Effector memory CD8-positive, alpha-beta T cell (primary cell): ENCODE data around the gene NUDT22.
"Not testable (repeated sequence)": the region's sequence is repeated elsewhere in the genome, so short reads cannot be mapped to it uniquely, and the experiment has no call there.

Source experiments
- ATAC-seq: fragments of 150-1000 bp; cut with Tn5 transposase; replicated peaks from 2 replicates; pipeline ENCODE4 v1.10.0; 2021; ENCODE audit warnings: mild to moderate bottlenecking, moderate library complexity
- DNase-seq, 3 experiments: peaks; one replicate each; pipeline ENCODE4 v3.0.0; 2021
- H3K27ac Mint-ChIP-seq, 2 donors: one replicate each; pipeline ENCODE4 v1.8.0; 2022; ENCODE audit warnings: mild to moderate bottlenecking in 2 of 2, mixed read lengths in 2 of 2, moderate library complexity in 2 of 2
- H3K27me3 Mint-ChIP-seq, 2 donors: one replicate each; pipeline ENCODE4 v1.8.0; 2022; ENCODE audit warnings: mixed read lengths in 2 of 2
- H3K36me3 Mint-ChIP-seq: one replicate; pipeline ENCODE4 v1.8.0; 2022; ENCODE audit warnings: mild to moderate bottlenecking, moderate library complexity, mixed read lengths; ENCODE audit not compliant: insufficient read depth
- H3K4me1 Mint-ChIP-seq, 2 donors: one replicate each; pipeline ENCODE4 v1.8.0; 2022; ENCODE audit warnings: low read depth in 2 of 2, mixed read lengths in 2 of 2
- H3K4me3 Mint-ChIP-seq, 2 donors: one replicate each; pipeline ENCODE4 v1.8.0; 2022; ENCODE audit warnings: mild to moderate bottlenecking in 2 of 2, mixed read lengths in 2 of 2, moderate library complexity in 2 of 2
- H3K9me3 Mint-ChIP-seq, 2 donors: one replicate each; pipeline ENCODE4 v1.8.0; 2022; ENCODE audit warnings: mixed read lengths in 2 of 2

The NUDT22 gene

GRCh38 chr11:64245797-64246620, 19.9 kb downstream of the NUDT22 start:
- H3K27ac Mint-ChIP-seq, result peak overlapping the region; percentile 90 to 96
- no peaks in the 10 kb centered on the region for H3K9me3 Mint-ChIP-seq
- ATAC-seq (peak; percentile 5), DNase-seq (peak; percentile 53 to 64 (median 59))
- peak overlapping the region; percentile 87 for H3K4me3 Mint-ChIP-seq
- no peaks in the 10 kb centered on the region for H3K27me3 Mint-ChIP-seq
- peaks cover 27 to 33% of the 10 kb centered on the region in 2 donors for H3K4me1 Mint-ChIP-seq
- peaks cover 18% of the 10 kb centered on the region for H3K36me3 Mint-ChIP-seq

DNA sequence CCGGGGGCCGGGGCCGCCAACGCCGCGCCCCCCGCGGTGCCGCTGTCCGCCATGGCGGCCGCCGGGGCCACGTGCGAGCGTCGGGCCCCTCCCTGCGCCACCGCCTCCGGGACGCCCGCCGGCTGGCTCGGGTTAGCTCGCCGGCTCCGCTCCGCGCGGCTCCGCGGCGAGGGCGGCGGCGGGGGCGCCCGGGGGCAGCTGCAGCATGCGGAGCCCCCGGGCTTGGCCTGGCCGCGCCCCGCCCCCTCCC, 20.5 kb downstream of the NUDT22 start:
- peaks cover 12% of the 10 kb centered on the region for H3K36me3 Mint-ChIP-seq
- H3K9me3 Mint-ChIP-seq, DNase-seq, H3K27me3 Mint-ChIP-seq: not testable (repeated sequence)
- peak overlapping the region; percentile 86 to 89 for H3K4me3 Mint-ChIP-seq
- ATAC-seq, result peak; percentile 11
- H3K4me1 Mint-ChIP-seq, result peaks cover 24 to 33% of the 10 kb centered on the region in 2 donors
- peak overlapping the region; percentile 88 to 90 for H3K27ac Mint-ChIP-seq

DNA sequence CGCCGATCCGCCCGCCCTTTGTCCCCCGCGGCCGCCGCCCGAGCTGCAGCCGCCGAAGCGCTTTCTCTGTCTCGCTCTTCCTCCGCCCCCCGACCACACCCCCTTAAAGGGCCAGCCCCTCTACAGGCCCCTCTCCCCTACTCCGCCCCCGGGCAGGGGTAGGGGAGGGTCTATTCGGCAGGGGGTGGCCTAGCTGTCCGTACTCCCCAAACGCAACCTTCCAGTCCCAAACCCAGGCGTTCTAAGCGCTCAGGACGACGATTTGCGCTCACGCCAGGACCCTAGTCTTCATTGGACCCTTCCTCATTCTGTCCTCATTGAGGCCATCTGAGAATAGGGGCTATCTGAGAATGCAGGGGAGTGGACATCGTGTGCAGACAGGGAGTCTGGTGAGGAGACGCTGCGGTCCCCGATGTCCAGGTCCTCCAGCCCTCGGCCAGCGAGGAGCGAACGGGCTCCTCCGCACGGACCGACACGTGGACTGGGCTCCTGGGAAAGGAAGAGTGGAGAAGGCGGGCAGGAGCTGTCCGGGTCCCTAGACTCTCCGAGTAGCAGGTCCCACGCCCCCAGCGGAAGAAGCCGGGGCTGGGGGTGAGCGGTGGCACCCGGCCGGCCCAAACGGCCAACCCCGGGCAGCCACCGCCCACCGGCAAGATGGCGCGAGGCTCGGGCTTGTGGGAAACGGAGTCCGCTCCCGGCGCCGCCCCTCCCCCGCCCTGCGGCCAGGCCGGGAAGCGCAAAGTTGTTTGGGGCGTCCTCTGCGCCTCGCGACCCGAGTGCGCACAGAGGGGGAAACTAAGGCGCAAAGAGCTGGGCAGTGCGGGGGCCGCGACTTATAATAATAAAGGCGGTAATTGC, 21.0 kb downstream of the NUDT22 start, which contains the start of gene PPP1R14B:
PPP1R14B (minus strand) TSS at position 73 of the 858 bp plus-strand sequence. CDS start 270 bp downstream, outside the sequence.
- peak within 1 kb of the TSS; percentile 87 to 89 for H3K4me3 Mint-ChIP-seq
- H3K27me3 Mint-ChIP-seq, result no peaks in the 10 kb centered on the region

GRCh38 chr11:64247729-64248531, 21.9 kb downstream of the NUDT22 start:
- ATAC-seq (no peak), DNase-seq (no peak)
- Mint-ChIP-seq H3K4me1 (peaks cover 30 to 32% of the 10 kb centered on the region in 2 donors), H3K27me3 (no peaks in the 10 kb centered on the region), H3K27ac (no peak overlapping the region), H3K36me3 (peaks cover 18% of the 10 kb centered on the region), H3K9me3 (no peaks in the 10 kb centered on the region), H3K4me3 (peak overlapping the region; percentile 86 to 89)

More for the DNA sequence above, 21.0 kb downstream of the NUDT22 start, which contains the start of gene PPP1R14B:
- H3K4me1 Mint-ChIP-seq, result peaks cover 28 to 37% of the 10 kb centered on the region in 2 donors
- no peaks in the 10 kb centered on the region for H3K9me3 Mint-ChIP-seq
- peak within 1 kb of the TSS; percentile 90 to 96 for H3K27ac Mint-ChIP-seq
- peak; percentile 64 to 72 (median 68) for DNase-seq
- ATAC-seq, result peak; percentile 57
- H3K36me3 Mint-ChIP-seq, result peaks cover 14% of the 10 kb centered on the region

DNA sequence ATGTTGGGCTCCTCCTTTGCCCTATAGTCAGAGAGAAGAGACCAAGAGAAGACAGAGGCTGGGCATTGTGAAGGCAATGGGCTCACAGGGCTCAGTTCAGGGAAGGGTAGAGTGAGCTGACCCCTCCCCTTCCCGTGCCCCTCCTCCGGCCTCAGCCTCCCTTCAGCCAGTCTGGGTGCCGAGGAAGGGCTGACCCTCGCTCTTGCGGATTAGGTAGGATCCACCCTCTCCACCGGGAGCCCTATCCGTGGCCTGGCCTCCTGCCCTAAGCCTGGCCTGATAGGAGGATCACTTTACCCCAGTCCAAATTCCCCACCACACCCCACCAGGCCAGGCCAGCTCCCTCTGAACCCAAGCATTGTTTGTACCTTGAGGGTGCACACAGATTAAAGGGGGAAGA, 22.5 kb downstream of the NUDT22 start:
- no peaks in the 10 kb centered on the region for H3K9me3 Mint-ChIP-seq
- H3K27ac Mint-ChIP-seq, result no peak overlapping the region
- no peaks in the 10 kb centered on the region for H3K27me3 Mint-ChIP-seq
- H3K36me3 Mint-ChIP-seq, result peaks cover 18% of the 10 kb centered on the region
- H3K4me3 Mint-ChIP-seq, result peak overlapping the region in 1 of 2 donors; percentile 89
- peaks cover 24 to 29% of the 10 kb centered on the region in 2 donors for H3K4me1 Mint-ChIP-seq
- ATAC-seq, result no peak
- DNase-seq, result no peak

DNA sequence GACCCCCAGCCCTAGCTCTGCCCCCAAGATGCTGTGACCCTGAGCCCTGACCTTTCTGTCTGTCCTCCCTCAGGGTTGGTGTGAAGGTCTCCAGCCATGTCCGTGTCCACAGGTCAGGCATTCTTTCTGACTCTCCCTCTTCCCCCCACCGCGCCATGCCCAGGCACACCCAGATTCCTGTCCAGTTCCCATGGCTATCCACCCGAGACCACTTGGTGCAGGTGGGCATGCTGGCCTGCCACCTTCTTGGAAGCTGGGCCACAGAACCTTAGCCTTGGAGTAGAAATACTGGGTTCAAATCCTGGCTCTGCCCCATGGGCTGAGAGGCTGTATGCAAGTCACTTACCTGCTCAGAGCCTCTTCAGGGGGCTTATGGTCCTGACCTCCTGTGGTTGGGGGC, 23.0 kb downstream of the NUDT22 start:
- DNase-seq (no peak), ATAC-seq (no peak)
- Mint-ChIP-seq H3K9me3 (no peaks in the 10 kb centered on the region), H3K4me3 (peak overlapping the region in 1 of 2 donors; percentile 89), H3K27me3 (no peaks in the 10 kb centered on the region), H3K36me3 (peaks cover 18% of the 10 kb centered on the region), H3K27ac (no peak overlapping the region), H3K4me1 (peaks cover 21 to 33% of the 10 kb centered on the region in 2 donors)

GRCh38 chr11:64249563-64250414, 23.7 kb downstream of the NUDT22 start:
- no peak for DNase-seq
- H3K27me3 Mint-ChIP-seq, result no peaks in the 10 kb centered on the region
- H3K36me3 Mint-ChIP-seq, result peaks cover 21% of the 10 kb centered on the region
- ATAC-seq, result no peak
- H3K9me3 Mint-ChIP-seq, result no peaks in the 10 kb centered on the region
- H3K4me1 Mint-ChIP-seq, result peaks cover 21 to 34% of the 10 kb centered on the region in 2 donors
- no peak overlapping the region for H3K27ac Mint-ChIP-seq
- H3K4me3 Mint-ChIP-seq, result peak overlapping the region in 1 of 2 donors; percentile 67

DNA sequence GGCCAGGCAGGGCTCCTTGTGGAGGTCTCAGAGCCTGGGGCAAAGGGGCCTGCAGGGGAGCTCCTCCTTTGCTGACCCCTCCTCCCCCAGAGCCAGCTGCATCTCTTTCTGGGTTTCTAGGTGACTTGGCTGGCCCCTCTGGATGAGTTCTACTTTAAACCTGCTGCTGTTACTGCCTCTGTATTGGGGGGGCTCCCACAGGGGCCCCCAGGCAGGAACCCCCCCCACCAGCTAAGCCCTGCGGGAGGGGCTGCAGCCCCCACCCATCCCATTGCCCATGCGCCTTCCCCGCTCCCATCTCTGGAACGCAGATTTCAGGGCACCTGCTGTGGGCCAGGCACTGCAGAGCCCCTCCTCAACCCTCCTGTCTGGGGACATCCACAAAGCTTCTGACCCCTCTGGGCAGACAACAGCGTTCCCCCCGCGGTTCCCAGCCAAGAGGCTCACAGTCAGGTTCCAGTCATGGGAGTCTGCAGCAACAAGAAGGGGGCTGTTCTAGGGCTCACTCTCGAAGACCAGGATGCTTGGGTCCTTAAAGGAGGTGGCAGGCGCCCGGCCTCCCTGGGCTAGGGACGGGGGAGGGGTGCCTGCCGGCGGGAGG, 24.4 kb downstream of the NUDT22 start:
- H3K4me3 Mint-ChIP-seq, result peak overlapping the region; percentile 67 to 91
- H3K36me3 Mint-ChIP-seq, result peaks cover 23% of the 10 kb centered on the region
- DNase-seq, result no peak
- no peak overlapping the region for H3K27ac Mint-ChIP-seq
- H3K4me1 Mint-ChIP-seq, result peaks cover 14 to 32% of the 10 kb centered on the region in 2 donors
- no peaks in the 10 kb centered on the region for H3K9me3 Mint-ChIP-seq
- H3K27me3 Mint-ChIP-seq, result no peaks in the 10 kb centered on the region
- no peak for ATAC-seq

- H3K27ac Mint-ChIP-seq, result peak within 1 kb of the TSS in 1 of 2 donors; percentile 86
- H3K36me3 Mint-ChIP-seq, result peaks cover 18% of the 10 kb centered on the region
- H3K4me1 Mint-ChIP-seq, result peaks cover 7 to 26% of the 10 kb centered on the region in 2 donors
- H3K4me3 Mint-ChIP-seq, result peak within 1 kb of the TSS; percentile 91 to 94
- no peaks in the 10 kb centered on the region for H3K9me3 Mint-ChIP-seq
- H3K27me3 Mint-ChIP-seq, result no peaks in the 10 kb centered on the region
- DNase-seq, result peak; percentile 49 to 62 (median 50)
- ATAC-seq, result peak; percentile 65
Measured at GRCh38 chr11:64251016-64251752, 25.1 kb downstream of the NUDT22 start, which contains the start of gene PLCB3. PLCB3 (plus strand) TSS chr11:64251530; CDS start chr11:64251650, 120 bp downstream.

DNA sequence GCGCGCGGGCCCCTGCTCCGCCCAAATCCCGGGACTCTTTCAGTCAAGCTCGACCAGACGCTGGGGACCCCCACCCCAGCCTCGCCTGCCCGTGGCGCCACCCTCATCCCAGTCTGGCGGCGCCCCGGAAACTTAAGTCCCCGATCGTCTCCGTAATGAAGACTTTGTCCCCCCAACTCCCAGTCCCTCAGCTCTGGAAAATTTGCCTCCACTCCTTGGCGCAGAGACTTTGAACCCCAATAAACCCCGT, 25.6 kb downstream of the NUDT22 start:
- no peaks in the 10 kb centered on the region for H3K27me3 Mint-ChIP-seq

GRCh38 chr11:64252003-64252872, 26.2 kb downstream of the NUDT22 start:
- H3K36me3 Mint-ChIP-seq, result peaks cover 18% of the 10 kb centered on the region
- peak overlapping the region; percentile 91 to 94 for H3K4me3 Mint-ChIP-seq
- H3K27ac Mint-ChIP-seq, result peak overlapping the region in 1 of 2 donors; percentile 86
- peaks cover 7 to 22% of the 10 kb centered on the region in 2 donors for H3K4me1 Mint-ChIP-seq
- DNase-seq (no peak), ATAC-seq (no peak)
- no peaks in the 10 kb centered on the region for H3K9me3 Mint-ChIP-seq
- H3K27me3 Mint-ChIP-seq, result no peaks in the 10 kb centered on the region

More for the DNA sequence above, 25.6 kb downstream of the NUDT22 start:
- Mint-ChIP-seq H3K27ac (peak overlapping the region in 1 of 2 donors; percentile 86), H3K4me1 (peaks cover 7 to 26% of the 10 kb centered on the region in 2 donors), H3K36me3 (peaks cover 18% of the 10 kb centered on the region), H3K4me3 (peak overlapping the region; percentile 91 to 94), H3K9me3 (no peaks in the 10 kb centered on the region)
- ATAC-seq (no peak), DNase-seq (no peak)
